ENCODE measurements around the gene LTBP4. TPM values are rescaled to one million over a fixed set of nuclear protein-coding genes. Genes with fewer than 3 reads are reported as not detected.
"Not testable (repeated sequence)": the region's sequence is repeated elsewhere in the genome, so short reads cannot be mapped to it uniquely, and the experiment has no call there.

LTBP4 gene
- total RNA-seq, 1 donor from 2014 or later: 275 TPM

DNA sequence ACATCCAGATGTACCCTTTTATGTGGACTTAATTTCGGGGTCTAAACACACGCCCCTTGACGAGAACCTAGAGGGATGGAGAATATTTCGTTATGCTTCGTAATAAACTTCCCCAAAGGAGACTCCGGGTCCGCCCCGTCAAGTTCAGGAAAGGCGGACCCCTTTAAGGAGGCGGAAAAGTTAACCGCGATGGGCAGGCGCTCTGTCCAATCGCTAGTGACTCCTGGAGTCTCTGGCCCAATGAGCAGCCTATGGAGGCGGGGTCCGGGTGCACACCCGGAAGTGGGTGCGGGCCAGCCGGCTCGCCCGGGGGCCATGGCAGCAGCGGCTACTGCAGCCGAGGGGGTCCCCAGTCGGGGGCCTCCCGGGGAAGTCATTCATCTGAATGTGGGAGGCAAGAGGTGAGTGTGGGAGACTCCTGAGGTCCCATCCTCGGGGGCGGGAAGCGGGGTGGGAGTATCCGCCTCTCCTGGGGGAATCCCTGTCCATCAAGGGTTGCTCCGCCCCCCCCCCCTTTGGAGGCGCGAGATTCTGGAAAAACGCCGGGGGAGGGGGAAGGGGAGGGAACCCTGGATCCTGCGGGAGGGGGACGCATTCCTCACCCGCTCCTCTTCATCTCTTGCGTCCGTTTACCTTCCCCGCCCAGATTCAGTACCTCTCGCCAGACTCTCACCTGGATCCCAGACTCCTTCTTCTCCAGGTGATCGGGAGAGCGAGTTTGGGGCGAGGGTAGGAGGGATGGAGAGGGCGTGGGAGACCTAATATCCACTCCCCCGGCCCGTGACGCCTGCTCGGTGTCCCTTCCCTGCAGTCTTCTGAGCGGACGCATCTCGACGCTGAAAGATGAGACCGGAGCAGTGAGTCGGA, 24.4 kb upstream of the LTBP4 start, which contains the start of gene SHKBP1:
Gene SHKBP1 (plus strand): TSS at position 289 of the 867 bp plus-strand sequence. CDS start 27 bp downstream, at position 316.
- DNase-seq: peak; percentile 97

- peak; percentile 33 for DNase-seq
Observed at GRCh38 chr19:40578442-40578908, 22.7 kb upstream of the LTBP4 start.

DNA sequence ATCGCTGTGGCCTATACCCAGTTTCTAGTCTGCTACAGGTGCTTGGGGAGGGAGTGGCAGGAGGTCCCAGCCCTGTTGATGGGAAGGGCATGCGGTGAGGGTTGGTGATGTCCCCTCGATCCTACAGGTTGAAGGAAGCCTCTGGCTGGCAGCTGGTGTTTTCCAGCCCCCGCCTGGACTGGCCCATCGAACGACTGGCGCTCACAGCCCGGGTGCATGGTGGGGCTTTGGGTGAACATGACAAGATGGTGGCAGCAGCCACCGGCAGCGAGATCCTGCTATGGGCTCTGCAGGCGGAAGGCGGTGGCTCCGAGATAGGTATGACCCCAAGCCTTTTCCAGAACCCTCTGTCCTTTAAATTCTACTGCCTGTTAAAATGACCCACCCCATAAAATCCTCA, 20.6 kb upstream of the LTBP4 start:
- DNase-seq: no peak

GRCh38 chr19:40581531-40581930, 19.6 kb upstream of the LTBP4 start:
- no peak for DNase-seq

DNA sequence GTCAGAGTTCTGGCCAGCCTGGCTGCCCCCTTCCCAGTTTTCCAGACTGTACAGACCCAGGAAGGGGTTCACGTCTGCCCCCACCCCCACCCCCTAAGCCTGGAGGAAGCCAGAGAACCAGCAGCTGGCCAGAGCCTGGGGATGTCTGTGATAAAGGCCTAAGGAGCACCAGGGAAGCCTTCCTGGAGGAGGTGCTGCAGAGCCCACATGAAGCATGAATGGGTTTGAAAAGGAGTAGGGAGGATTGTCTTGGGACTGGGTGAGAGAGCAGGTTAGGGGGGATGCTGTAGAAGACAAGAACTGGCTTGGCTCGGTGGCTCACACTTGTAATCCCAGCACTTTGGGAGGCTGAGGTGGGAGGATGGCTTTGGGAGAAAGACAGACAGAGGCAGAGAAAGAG, 18.7 kb upstream of the LTBP4 start:
- DNase-seq: no peak

DNA sequence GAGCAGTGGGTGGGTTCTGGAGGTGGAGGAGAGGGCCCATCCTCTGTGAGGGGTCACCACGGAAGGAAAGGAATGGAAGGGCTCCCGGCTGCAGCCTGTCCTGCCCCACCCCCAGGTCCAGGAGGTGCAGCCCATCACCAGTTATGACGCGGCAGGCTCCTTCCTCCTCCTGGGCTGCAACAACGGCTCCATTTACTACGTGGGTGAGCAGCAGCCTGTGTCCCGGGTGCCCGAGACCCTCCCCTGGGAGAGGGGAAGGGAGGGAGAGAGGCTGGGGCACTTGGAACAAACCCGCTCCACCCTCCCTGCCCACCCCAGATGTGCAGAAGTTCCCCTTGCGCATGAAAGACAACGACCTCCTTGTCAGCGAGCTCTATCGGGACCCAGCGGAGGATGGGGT, 17.9 kb upstream of the LTBP4 start:
- no peak for DNase-seq

GRCh38 chr19:40584007-40584406, 17.2 kb upstream of the LTBP4 start:
- no peak for DNase-seq

- DNase-seq: no peak
Observed at GRCh38 chr19:40585241-40585981, 15.8 kb upstream of the LTBP4 start.

DNA sequence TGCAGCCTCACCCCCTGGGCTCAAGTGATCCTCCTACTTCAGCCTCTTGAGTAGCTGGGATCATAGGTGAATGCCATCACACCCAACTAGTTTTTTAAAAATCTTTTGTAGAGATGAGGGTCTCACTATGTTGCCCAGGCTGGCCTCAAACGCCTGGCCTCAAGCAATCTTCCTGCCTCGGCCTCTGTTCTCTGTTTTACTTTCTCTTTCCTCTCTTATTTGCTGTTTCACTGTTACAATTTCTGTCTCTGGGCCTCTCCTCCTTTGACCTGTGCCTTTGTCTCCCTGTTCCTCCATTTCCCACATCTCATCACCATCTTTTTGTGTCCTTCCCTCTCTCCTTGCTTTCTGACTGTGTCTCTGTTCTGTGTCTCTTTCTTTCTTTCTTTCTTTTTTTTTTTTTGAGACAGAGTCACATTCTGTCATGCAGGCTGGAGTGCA, 15.2 kb upstream of the LTBP4 start:
- no peak for DNase-seq

- DNase-seq: no peak
Observed at GRCh38 chr19:40586611-40587010, 14.6 kb upstream of the LTBP4 start.

DNA sequence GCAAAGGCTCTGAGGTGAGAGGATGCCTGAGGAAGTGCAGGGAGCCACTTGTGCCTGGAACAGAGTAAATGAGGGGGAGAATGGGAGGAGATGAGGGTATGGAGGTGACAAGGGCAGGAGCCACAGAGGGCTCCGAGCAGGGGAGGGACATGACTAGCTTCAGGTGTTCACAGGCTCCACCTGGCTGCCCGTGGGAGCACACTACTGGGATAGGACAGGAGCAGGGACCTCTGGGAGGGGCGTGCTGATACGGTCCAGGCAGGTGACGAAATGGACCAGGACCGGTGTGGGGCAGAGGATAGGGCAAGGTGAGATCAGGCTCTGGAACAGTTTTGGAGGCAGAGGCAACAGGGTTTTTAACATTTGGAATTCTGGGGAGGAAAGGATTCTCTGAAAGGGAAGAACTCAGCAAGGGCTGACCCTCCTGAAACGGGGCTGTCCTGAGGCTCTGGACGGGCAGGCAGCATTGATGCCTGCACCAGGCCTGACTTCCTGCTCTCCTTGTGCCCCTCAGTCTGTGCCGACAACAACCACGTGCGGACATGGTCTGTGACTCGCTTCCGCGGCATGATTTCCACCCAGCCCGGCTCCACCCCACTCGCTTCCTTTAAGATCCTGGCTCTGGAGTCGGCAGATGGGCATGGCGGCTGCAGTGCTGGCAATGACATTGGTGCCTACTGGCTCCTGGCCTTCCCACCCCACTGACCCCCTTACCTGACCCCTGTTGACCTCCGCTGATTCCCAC, 12.9 kb upstream of the LTBP4 start:
- no peak for DNase-seq

- no peak for DNase-seq
Observed at GRCh38 chr19:40588926-40589569, 12.1 kb upstream of the LTBP4 start.

DNA sequence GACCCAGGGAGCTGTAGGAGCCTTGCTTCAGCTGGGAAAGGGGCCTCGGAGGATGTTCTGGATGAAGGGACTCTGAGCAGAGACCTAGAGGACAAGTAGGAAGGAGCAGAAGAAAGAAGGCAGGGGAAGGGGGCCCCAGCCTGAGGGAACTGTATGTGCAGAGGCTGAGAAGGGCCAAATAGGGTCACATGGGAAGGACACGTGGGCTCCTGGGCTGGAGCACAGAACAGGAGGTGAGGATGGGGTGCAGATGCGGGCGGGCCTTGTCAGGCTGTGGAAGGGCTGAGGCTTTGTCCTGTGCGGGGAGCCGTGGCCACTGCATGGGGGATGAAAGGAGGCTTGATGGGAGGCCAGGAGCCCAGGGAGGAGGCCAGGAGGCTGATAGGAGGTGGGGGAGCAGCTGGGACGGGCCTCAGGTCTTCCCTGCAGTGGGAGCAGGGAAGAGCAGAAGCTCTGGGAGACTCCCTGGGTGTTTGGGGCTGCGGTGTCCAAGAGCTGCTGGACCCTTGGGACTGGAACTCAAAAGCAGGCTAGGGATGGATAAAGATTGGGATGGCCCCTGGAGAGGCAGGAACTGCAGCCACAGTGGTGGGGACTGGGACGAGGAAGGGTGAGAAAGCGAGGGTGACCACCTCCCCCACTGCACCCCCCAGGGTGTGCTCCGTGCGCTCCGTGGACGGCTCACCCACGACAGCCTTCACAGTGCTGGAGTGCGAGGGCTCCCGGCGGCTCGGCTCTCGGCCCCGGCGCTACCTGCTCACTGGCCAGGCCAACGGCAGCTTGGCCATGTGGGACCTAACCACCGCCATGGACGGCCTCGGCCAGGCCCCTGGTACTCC, 11.4 kb upstream of the LTBP4 start:
- DNase-seq: no peak

- no peak for DNase-seq
Observed at GRCh38 chr19:40590464-40591265, 10.5 kb upstream of the LTBP4 start.

GRCh38 chr19:40591724-40592123, 9.4 kb upstream of the LTBP4 start:
- DNase-seq: not testable (repeated sequence)

DNA sequence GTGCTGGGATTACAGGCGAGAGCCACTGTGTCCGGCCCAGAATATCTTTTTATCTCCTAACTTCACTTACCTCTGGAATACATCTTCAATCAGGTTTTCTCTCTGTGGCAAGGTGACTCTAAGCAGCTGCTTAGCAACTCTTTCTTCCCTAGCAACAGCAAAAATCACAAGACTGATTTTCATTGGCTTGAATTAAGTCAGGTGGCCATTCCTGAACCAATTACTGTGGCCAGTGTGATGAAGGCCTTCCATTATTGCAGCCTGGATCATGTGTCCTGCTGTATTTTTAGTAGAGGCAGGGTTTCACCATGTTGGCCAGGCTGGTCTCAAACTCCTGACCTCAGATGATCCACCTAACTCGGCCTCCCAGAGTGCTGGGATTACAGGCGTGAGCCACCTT, 9.0 kb upstream of the LTBP4 start:
- DNase-seq: no peak

GRCh38 chr19:40594255-40594654, 6.9 kb upstream of the LTBP4 start:
- DNase-seq: no peak

DNA sequence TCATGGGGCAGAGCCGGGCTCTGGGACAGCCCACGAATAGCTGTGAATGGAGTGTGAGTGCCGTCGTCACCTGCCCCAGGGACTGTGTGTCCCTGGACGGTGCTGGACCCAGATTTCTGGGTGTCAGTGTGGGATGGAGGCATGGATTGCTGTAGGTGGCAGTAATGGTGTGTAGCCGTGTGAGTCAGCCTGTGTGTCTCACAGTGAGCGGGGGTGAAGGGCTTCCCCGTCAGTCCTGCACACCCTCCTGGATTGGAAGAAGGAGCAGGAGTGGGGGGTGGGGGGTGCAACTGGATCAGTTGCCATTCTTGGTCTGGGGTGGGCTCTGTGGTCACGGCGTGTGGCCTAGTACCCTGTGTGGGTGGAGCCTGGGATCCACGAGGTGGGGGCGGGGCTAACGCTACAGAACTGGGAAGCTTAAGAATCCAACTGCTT, 6.5 kb upstream of the LTBP4 start:
- no peak for DNase-seq

DNA sequence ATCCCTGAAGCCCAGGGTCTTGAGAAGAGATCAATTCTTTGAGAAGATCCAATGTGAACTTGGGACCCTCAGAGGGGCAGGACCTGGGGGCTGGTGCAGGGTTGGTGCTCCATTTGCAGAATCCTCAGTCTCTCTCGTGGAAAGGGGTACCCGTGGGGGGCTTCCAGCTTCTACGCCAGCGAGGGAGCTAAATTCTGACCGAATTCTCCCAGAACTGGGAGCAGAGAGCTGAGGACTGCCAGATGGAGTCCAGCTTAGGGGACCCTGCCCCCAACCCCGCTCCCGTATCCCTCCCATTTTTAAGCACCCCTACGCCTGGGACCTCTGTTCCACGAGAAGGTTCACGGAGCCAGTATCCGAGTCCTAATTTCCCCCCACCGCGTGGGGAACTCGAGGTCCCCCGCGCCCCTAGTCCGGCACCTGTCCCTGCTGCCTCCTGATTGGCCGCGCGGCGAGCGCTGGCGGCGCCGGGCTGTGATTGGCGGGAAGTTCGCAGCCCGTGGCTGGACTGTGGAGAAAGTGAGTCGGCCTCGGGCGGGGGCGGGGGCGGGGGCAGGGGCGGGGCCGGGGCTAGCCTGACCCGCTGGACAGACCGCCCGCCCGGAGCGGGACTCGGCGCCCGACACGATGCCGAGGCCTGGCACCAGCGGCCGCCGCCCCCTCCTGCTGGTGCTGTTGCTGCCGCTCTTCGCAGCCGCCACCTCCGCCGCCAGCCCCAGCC, 4.4 kb upstream of the LTBP4 start:
- peak; percentile 68 for DNase-seq
